ENCODE data around the gene MRPL51. TPM values are rescaled to one million over a fixed set of nuclear protein-coding genes. Genes with fewer than 3 reads are reported as not detected.
A peak's percentile ranks its signal among the peaks of the same experiment; 100 is the strongest.

MRPL51 gene
- total and polyA plus RNA-seq, 2 of the 8 experiments (the other 6 are each of a cell fraction or from before 2014, with no cell fraction given): 119 to 331 TPM

DNA sequence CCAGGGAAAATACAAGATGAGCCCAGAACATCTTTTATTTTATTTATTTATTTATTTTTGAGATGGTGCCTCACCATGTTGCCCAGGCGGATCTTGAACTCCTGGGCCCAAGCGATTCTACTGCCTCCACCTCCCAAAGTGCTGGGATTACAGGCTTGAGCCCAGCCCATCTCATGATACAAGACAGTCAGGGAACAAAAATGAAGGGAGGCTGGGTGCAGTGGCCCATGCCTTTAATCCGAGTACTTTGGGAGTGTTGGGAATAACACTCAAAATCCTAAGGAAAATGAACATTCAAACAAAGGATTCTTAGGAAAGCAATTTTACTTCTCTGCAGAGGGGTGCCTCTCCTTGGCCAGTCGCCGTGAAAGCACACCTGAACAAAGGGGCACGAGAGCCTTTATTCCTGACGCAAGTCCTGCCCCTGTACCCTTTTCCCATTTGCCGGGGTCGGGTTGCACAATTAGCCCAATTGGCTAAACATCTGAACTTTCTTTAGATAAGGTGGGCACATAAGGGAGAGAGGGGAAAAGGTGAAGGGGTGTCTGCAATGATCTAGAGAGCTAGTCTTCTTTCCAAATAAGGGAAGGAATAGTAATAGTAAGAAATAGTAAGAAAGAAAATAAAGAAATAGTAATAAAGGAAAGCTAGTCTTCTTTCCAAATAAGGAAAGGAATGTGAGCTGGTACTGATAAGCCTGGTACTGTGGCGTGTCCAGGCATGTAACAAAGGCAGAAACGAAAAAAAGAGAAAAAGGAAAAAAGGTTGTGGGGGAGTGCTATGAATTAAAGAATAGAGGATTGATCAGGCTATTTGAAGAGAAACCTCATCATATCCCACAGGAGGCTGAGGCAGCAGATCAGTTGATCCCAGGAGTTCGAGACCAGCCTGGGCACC, 14.3 kb upstream of the MRPL51 start (continued):
- TF ChIP-seq JUN (IDR thresholded peaks at IDR 0.05; ENCODE audit: low read depth, low read length) (no peak), PHF8 (conservative IDR thresholded peaks at IDR 0.05; ENCODE audit: low read depth, low read length) (no peak), POLR2AphosphoS5 (IDR thresholded peaks at IDR 0.05; ENCODE audit: low read depth, low read length) (0 out of 2 replicates have a peak, but pooled peaks have one; percentile 32), ASH2L (IDR thresholded peaks at IDR 0.05; ENCODE audit: low read length) (no peak), RFX5 (IDR thresholded peaks at IDR 0.05; ENCODE audit: borderline replicate concordance, low read depth, low read length) (no peak), TBP (IDR thresholded peaks at IDR 0.05; ENCODE audit: low read depth, low read length) (peak; percentile 74), NRF1 (IDR thresholded peaks at IDR 0.05; ENCODE audit: low read depth, low read length) (no peak), YY1 (IDR thresholded peaks at IDR 0.05; ENCODE audit: low read depth, low read length) (no peak), HDAC6 (IDR thresholded peaks at IDR 0.05; ENCODE audit: low read depth, low read length) (no peak), EP300 (IDR thresholded peaks at IDR 0.05; ENCODE audit: borderline replicate concordance in 1 of 2, low read depth in 2 of 2, low read length in 2 of 2) (no peak), SIN3A (conservative IDR thresholded peaks at IDR 0.05 in 1 of 2, IDR thresholded peaks at IDR 0.05 in 1 of 2; ENCODE audit: low read depth in 1 of 2, low read length in 2 of 2) (no peak), EZH2 (IDR thresholded peaks at IDR 0.05; ENCODE audit: low read depth, low read length, severe bottlenecking) (no peak), CHD1 (IDR thresholded peaks at IDR 0.05; ENCODE audit: low read depth, low read length) (no peak), SP2 (IDR thresholded peaks at IDR 0.05; ENCODE audit: low read length) (no peak), KDM5A (IDR thresholded peaks at IDR 0.05; ENCODE audit: low read length) (no peak), CBX8 (IDR thresholded peaks at IDR 0.05; ENCODE audit: borderline replicate concordance, low read depth, low read length) (no peak), BRCA1 (IDR thresholded peaks at IDR 0.05; ENCODE audit: low read depth, low read length) (no peak), BCL11A (IDR thresholded peaks at IDR 0.05; ENCODE audit: low read depth in 2 of 2, low read length in 2 of 2) (no peak), SAP30 (IDR thresholded peaks at IDR 0.05; ENCODE audit: insufficient read depth, insufficient replicate concordance, low read length) (no peak), ZNF274 (IDR thresholded peaks at IDR 0.05; ENCODE audit: borderline replicate concordance, extremely low read depth, low read length) (no peak), JUND (IDR thresholded peaks at IDR 0.05; ENCODE audit: low read length) (no peak), CBX5 (IDR thresholded peaks at IDR 0.05; ENCODE audit: low read depth, low read length) (no peak), SUZ12 (IDR thresholded peaks at IDR 0.05; ENCODE audit: low read length) (no peak)
- TF ChIP-seq, protein P1, sequence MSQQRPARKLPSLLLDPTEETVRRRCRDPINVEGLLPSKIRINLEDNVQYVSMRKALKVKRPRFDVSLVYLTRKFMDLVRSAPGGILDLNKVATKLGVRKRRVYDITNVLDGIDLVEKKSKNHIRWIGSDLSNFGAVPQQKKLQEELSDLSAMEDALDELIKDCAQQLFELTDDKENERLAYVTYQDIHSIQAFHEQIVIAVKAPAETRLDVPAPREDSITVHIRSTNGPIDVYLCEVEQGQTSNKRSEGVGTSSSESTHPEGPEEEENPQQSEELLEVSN (IDR thresholded peaks at IDR 0.05): no peak

All from H1 (cell line).